Measurements from ENCODE around the gene PPARG.

Gene PPARG

GRCh38 chr3:12316253-12316652 lies 27.4 kb downstream of the PPARG start:
- H3K27me3 ChIP-seq (replicated peaks; ENCODE audit: insufficient read depth, low read length), result no peaks in the 10 kb centered on the region
- TF ChIP-seq CTCF (IDR thresholded peaks at IDR 0.05; ENCODE audit: low read length) (no peak), EZH2phosphoT487 (IDR thresholded peaks at IDR 0.05; ENCODE audit: low read length) (no peak), EZH2 (optimal IDR thresholded peaks at IDR 0.05; ENCODE audit: low read depth, low read length) (no peak)
- no peaks in the 10 kb centered on the region for H3K9me2 ChIP-seq (replicated peaks; ENCODE audit: insufficient read depth, low read length)
- H3K27ac ChIP-seq (ENCODE audit: low read length), result no peak overlapping the region
- H3K4me2 ChIP-seq (ENCODE audit: low read depth, low read length), result no peak overlapping the region
- no peak overlapping the region for H3K4me3 ChIP-seq (ENCODE audit: low read length)
- H3F3A ChIP-seq (ENCODE audit: insufficient read depth, low read length), result no peaks in the 10 kb centered on the region
- H3K9me3 ChIP-seq (replicated peaks; ENCODE audit: insufficient read depth, low read length), result no peaks in the 10 kb centered on the region
- no peaks in the 10 kb centered on the region for H4K20me1 ChIP-seq (ENCODE audit: insufficient read depth, low read length)
- H2AFZ ChIP-seq (ENCODE audit: low read length), result no peak overlapping the region
- DNase-seq, result no peak
- H3K9ac ChIP-seq (ENCODE audit: low read length), result no peak overlapping the region
- H3K4me1 ChIP-seq (ENCODE audit: low read length), result no peaks in the 10 kb centered on the region
- no peaks in the 10 kb centered on the region for H3K79me2 ChIP-seq (ENCODE audit: low read length)
- no peaks in the 10 kb centered on the region for H3K36me3 ChIP-seq (replicated peaks; ENCODE audit: insufficient read depth, low read length)

GRCh38 chr3:12316729-12317351 lies 28.0 kb downstream of the PPARG start:
- no peaks in the 10 kb centered on the region for H3K36me3 ChIP-seq (replicated peaks; ENCODE audit: insufficient read depth, low read length)
- H3K9me2 ChIP-seq (replicated peaks; ENCODE audit: insufficient read depth, low read length), result no peaks in the 10 kb centered on the region
- DNase-seq, result no peak
- no peak overlapping the region for H3K4me2 ChIP-seq (ENCODE audit: low read depth, low read length)
- H3K4me3 ChIP-seq (ENCODE audit: low read length), result no peak overlapping the region
- TF ChIP-seq CTCF (IDR thresholded peaks at IDR 0.05; ENCODE audit: low read length) (no peak), EZH2phosphoT487 (IDR thresholded peaks at IDR 0.05; ENCODE audit: low read length) (no peak), EZH2 (optimal IDR thresholded peaks at IDR 0.05; ENCODE audit: low read depth, low read length) (no peak)
- no peaks in the 10 kb centered on the region for H3F3A ChIP-seq (ENCODE audit: insufficient read depth, low read length)
- H3K27ac ChIP-seq (ENCODE audit: low read length), result no peak overlapping the region
- no peaks in the 10 kb centered on the region for H3K27me3 ChIP-seq (replicated peaks; ENCODE audit: insufficient read depth, low read length)
- H4K20me1 ChIP-seq (ENCODE audit: insufficient read depth, low read length), result no peaks in the 10 kb centered on the region
- H3K9me3 ChIP-seq (replicated peaks; ENCODE audit: insufficient read depth, low read length), result no peaks in the 10 kb centered on the region
- H2AFZ ChIP-seq (ENCODE audit: low read length), result no peak overlapping the region
- no peaks in the 10 kb centered on the region for H3K79me2 ChIP-seq (ENCODE audit: low read length)
- H3K9ac ChIP-seq (ENCODE audit: low read length), result no peak overlapping the region
- no peaks in the 10 kb centered on the region for H3K4me1 ChIP-seq (ENCODE audit: low read length)

GRCh38 chr3:12317914-12318313 lies 29.0 kb downstream of the PPARG start:
- H3K27ac ChIP-seq (ENCODE audit: low read length), result no peak overlapping the region
- TF ChIP-seq EZH2phosphoT487 (IDR thresholded peaks at IDR 0.05; ENCODE audit: low read length), result no peak
- no peak for TF ChIP-seq CTCF (IDR thresholded peaks at IDR 0.05; ENCODE audit: low read length)
- no peak for TF ChIP-seq EZH2 (optimal IDR thresholded peaks at IDR 0.05; ENCODE audit: low read depth, low read length)

More at GRCh38 chr3:12317914-12318313, 29.0 kb downstream of the PPARG start:
- H3K9me3 ChIP-seq (replicated peaks; ENCODE audit: insufficient read depth, low read length), result no peaks in the 10 kb centered on the region
- H3K4me2 ChIP-seq (ENCODE audit: low read depth, low read length), result no peak overlapping the region
- no peak overlapping the region for H2AFZ ChIP-seq (ENCODE audit: low read length)
- no peak for DNase-seq
- H3K9me2 ChIP-seq (replicated peaks; ENCODE audit: insufficient read depth, low read length), result no peaks in the 10 kb centered on the region
- no peak overlapping the region for H3K9ac ChIP-seq (ENCODE audit: low read length)
- H3K4me1 ChIP-seq (ENCODE audit: low read length), result no peaks in the 10 kb centered on the region
- H3K36me3 ChIP-seq (replicated peaks; ENCODE audit: insufficient read depth, low read length), result no peaks in the 10 kb centered on the region
- no peaks in the 10 kb centered on the region for H3K27me3 ChIP-seq (replicated peaks; ENCODE audit: insufficient read depth, low read length)
- H3F3A ChIP-seq (ENCODE audit: insufficient read depth, low read length), result no peaks in the 10 kb centered on the region
- H3K79me2 ChIP-seq (ENCODE audit: low read length), result no peaks in the 10 kb centered on the region
- H3K4me3 ChIP-seq (ENCODE audit: low read length), result no peak overlapping the region
- no peaks in the 10 kb centered on the region for H4K20me1 ChIP-seq (ENCODE audit: insufficient read depth, low read length)

Data from MM.1S (cell line).